ENCODE results near the gene USP9X.
"Not testable (repeated sequence)": the region's sequence is repeated elsewhere in the genome, so short reads cannot be mapped to it uniquely, and the experiment has no call there.

The USP9X gene

GRCh38 chrX:41209853-41210252 is 124.6 kb downstream of the USP9X start:
- DNase-seq: no peak

- no peak for DNase-seq
These were observed 139.4 kb downstream of the USP9X start for GRCh38 chrX:41224605-41225004.

- no peak for DNase-seq
These were observed 148.7 kb downstream of the USP9X start for GRCh38 chrX:41233988-41234387.

GRCh38 chrX:41234471-41234870 is 149.2 kb downstream of the USP9X start:
- DNase-seq: not testable (repeated sequence)

GRCh38 chrX:41234962-41235361 is 149.7 kb downstream of the USP9X start:
- DNase-seq: no peak

GRCh38 chrX:41236629-41237028 is 151.4 kb downstream of the USP9X start:
- no peak for DNase-seq

- DNase-seq: no peak
These were observed 155.3 kb downstream of the USP9X start for GRCh38 chrX:41240509-41240908.

GRCh38 chrX:41241962-41242361 is 156.7 kb downstream of the USP9X start:
- no peak for DNase-seq

DNA sequence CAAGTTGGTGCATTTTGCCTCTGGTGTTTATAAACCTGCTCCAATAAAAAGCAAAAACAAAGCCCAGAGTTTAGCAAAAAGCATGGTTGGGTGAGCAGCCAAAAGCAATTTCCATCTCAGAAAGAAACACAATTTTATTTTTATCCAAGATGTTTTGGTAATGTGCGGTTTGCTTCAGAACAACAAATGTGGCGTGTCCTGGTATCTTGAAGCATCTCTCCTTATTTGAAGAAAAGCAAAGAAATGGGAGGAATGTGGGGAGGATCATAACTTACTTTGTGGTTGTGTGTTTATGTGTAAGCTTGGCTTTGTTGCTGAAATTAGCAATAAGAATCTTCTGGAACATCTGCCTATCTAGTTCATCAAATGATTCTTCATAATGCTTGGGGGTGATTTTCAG is 160.4 kb downstream of the USP9X start:
- DNase-seq: no peak

DNA sequence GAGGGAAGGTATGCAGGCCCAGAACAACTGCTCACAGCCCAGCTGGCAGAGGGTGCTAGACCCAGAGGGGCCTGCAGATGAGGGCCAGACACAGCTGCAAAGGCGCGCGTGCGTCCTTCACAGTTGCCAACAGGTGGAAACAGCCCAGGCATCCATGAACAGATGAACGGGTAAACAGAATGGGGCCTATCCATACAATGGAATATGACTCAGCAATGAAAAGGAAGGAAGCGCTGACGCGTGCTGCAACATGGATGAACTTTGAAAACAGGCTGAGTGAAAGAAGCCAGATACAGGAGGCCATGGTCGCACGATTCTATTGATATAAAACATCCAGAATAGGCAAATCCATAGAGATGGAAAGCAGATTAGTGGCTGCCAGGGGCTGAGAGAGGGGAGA is 165.6 kb downstream of the USP9X start:
- no peak for DNase-seq

DNA sequence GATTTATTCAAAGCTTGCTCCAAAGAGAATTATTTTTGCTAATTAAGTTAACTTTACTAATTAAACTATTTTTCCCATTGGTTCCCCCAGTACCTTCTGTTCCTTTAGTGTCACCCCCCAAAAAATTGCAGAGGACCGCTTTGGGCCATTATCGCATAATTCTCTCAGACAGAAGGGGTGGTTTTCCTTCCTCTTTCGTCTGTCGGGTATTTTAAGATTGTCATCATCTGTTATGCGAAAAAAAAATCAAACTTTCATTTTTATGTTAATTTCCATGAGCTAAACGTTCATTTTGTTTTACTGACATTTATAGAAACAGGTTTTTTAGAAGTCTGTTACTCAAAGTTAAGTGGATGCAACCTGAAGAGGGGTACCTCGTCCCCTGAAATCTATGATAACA is 172.6 kb downstream of the USP9X start:
- no peak for DNase-seq

GRCh38 chrX:41258226-41258625 is 173.0 kb downstream of the USP9X start:
- no peak for DNase-seq

DNA sequence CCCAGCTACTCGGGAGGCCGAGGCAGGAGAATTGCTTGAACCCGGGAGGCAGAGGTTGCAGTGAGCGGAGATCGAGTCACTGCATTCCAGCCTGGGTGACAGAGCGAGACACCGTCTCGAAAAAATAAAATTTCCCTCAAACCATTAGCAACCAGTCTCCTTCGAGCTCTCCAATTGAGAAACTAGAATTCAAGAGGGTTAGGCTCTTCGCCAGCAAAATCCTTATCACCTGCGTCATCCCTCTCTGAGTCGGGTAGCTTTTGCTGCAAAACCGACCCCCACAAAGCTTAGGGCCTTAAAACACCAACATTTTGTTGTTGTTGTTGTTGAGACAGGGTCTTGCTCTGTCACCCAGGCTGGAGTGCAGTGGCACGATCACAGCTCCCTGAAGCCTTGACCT is 173.6 kb downstream of the USP9X start:
- no peak for DNase-seq

- no peak for DNase-seq
These were observed 174.3 kb downstream of the USP9X start for GRCh38 chrX:41259516-41259915.

GRCh38 chrX:41265615-41266014 is 180.4 kb downstream of the USP9X start:
- DNase-seq: peak; percentile 28

- DNase-seq: no peak
These were observed 188.4 kb downstream of the USP9X start for GRCh38 chrX:41273638-41274037.

DNA sequence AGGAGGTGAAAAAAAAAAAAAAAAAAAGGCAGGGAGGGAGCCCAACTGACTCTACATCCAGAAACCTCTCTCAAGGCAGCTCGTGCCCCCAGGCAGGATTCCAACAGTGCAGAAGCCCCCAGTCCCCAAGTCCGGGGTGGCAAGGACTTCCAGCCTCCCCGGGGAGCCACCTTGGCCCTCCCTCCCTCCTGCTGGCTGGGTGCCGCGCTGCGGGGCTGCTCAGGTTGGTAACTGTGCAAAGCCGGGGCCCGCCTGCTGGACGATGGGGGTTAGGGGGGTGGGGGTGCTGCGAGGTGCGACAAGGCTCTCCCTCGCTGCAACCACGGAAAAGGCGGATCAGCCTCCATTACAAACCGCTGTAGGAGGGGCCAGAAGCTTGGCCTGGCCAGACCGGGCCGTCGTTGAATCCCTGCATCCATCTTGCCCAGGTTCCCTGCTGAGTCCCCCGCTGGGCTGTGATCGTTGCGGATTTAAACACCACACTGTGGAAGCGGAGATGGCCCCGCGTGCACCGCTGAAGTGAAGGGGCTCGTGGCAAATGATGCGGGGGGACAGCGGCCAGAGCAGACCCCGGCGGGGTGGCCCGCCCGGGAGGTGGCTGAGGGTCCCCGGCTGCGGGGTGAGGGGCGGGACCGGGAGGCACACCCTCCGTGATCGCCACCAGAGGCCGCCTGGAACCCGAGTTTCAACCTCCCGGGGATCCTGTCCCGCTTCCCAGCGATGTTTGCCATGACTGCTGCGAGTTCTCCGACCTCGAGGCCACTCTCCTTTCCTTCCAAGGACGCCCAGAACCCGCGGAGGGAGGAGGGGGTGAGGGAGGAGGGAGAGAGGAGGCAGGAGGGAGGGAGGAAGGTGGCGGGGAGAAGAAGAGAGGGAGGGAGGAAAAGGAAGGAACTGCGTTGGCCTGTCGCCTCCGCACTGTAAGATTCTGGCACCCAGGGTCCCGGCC is 190.7 kb downstream of the USP9X start:
- peak; percentile 16 for DNase-seq

DNA sequence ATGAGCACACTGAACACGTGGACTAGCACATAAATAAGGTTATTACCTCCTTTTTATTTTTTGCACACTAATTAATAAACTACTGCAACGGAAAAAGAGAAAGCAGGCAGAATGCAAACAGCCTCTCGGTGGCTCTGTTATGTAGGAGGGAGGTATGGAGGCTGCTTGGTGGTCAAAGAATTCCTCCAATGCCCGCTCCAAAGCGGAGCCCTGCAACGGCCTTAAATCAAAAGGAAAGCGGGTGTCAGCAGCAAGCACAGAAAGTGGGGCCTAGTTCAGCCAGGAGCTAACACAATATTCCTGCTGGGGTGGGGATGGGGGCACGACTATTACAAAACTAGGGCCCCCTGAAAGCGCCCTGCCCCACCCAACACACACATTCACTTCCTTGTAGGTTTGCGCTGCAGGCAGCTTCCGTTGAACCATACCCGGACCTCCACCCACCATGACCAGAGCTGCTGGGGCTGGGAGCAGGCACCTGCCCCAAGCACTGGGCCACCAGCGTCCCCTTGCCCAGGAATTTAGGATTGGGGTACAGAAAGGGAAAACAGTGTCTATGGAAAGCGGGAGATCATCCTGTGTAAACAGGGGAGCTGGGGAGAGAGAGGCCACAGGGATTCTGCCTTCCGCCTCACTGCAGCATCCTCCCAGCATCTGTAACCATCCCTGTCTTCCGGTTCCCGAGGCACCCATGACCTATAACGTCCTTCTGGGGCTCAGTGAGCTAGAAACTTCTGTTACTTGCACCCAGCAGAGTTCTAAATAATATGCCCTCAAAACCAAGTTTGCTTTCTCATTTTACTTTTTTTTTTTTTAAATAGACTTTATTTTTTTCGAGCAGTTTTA is 191.6 kb downstream of the USP9X start:
- no peak for DNase-seq

- not testable (repeated sequence) for DNase-seq
These were observed 197.1 kb downstream of the USP9X start for GRCh38 chrX:41282307-41282706.

- not testable (repeated sequence) for DNase-seq
These were observed 200.7 kb downstream of the USP9X start for GRCh38 chrX:41285928-41286327.

Measured in activated T-cell treated with anti-CD3 and anti-CD28 coated beads for 4 hours (primary cell).